Measurements from ENCODE around the gene PRDM5.

GRCh38 chr4:120769227-120769626 lies 153.3 kb downstream of the PRDM5 start:
- no peak for TF ChIP-seq CTCF (conservative IDR thresholded peaks at IDR 0.05)
- TF ChIP-seq EZH2 (IDR thresholded peaks at IDR 0.05; ENCODE audit: low read depth) = no peak
